Measurements from ENCODE around the gene AASS. TPM values are rescaled to one million over a fixed set of nuclear protein-coding genes. Genes with fewer than 3 reads are reported as not detected.
A peak's percentile ranks its signal among the peaks of the same experiment; 100 is the strongest.

The AASS gene
- total RNA-seq, 2 donors from 2014 or later = 47.2 to 87.7 TPM

- no peak for ATAC-seq (ENCODE audit: insufficient number of reproducible peaks, low FRiP score, low read depth)
- H3K4me1 ChIP-seq (ENCODE audit: control insufficient read depth in 1 of 2, low read depth in 2 of 2) = no peaks in the 10 kb centered on the region
- H3K36me3 ChIP-seq = peaks cover 5% of the 10 kb centered on the region
- no peak for TF ChIP-seq CTCF (IDR thresholded peaks at IDR 0.05)
- H3K4me3 ChIP-seq = no peak overlapping the region
- DNase-seq (ENCODE audit: low spot score) = no peak
- H3K27me3 ChIP-seq (replicated peaks; ENCODE audit: insufficient read depth) = no peaks in the 10 kb centered on the region
- no peaks in the 10 kb centered on the region for H3K9me3 ChIP-seq
- no peak overlapping the region for H3K27ac ChIP-seq
These were observed 49.5 kb downstream of the AASS start for GRCh38 chr7:122094549-122094948.

- TF ChIP-seq CTCF (IDR thresholded peaks at IDR 0.05) = peak; percentile 68
- H3K36me3 ChIP-seq = peaks cover 5% of the 10 kb centered on the region
These were observed 50.9 kb downstream of the AASS start for GRCh38 chr7:122092964-122093797.

GRCh38 chr7:122082670-122083069, 61.4 kb downstream of the AASS start:
- Histone ChIP-seq H3K36me3 (peaks cover 16% of the 10 kb centered on the region), H3K9me3 (no peaks in the 10 kb centered on the region), H3K4me3 (no peak overlapping the region), H3K27ac (no peak overlapping the region), H3K4me1 (ENCODE audit: control insufficient read depth in 1 of 2, low read depth in 2 of 2) (no peaks in the 10 kb centered on the region), H3K27me3 (replicated peaks; ENCODE audit: insufficient read depth) (no peaks in the 10 kb centered on the region)
- DNase-seq (ENCODE audit: low spot score) (no peak), ATAC-seq (ENCODE audit: insufficient number of reproducible peaks, low FRiP score, low read depth) (no peak)
- TF ChIP-seq CTCF (IDR thresholded peaks at IDR 0.05) = no peak

More at GRCh38 chr7:122092964-122093797, 50.9 kb downstream of the AASS start:
- DNase-seq (ENCODE audit: low spot score) (peak; percentile 9), ATAC-seq (ENCODE audit: insufficient number of reproducible peaks, low FRiP score, low read depth) (no peak)
- Histone ChIP-seq H3K27me3 (replicated peaks; ENCODE audit: insufficient read depth) (no peaks in the 10 kb centered on the region), H3K27ac (no peak overlapping the region), H3K4me1 (ENCODE audit: control insufficient read depth in 1 of 2, low read depth in 2 of 2) (no peaks in the 10 kb centered on the region), H3K4me3 (no peak overlapping the region), H3K9me3 (no peaks in the 10 kb centered on the region)

- TF ChIP-seq CTCF (IDR thresholded peaks at IDR 0.05) = no peak
- ATAC-seq (ENCODE audit: insufficient number of reproducible peaks, low FRiP score, low read depth) = no peak
- no peak for DNase-seq (ENCODE audit: low spot score)
- Histone ChIP-seq H3K27me3 (replicated peaks; ENCODE audit: insufficient read depth) (no peaks in the 10 kb centered on the region), H3K4me3 (no peak overlapping the region), H3K9me3 (no peaks in the 10 kb centered on the region), H3K4me1 (ENCODE audit: control insufficient read depth in 1 of 2, low read depth in 2 of 2) (no peaks in the 10 kb centered on the region), H3K36me3 (peaks cover 16% of the 10 kb centered on the region), H3K27ac (no peak overlapping the region)
These were observed 61.9 kb downstream of the AASS start for GRCh38 chr7:122082160-122082559.

GRCh38 chr7:122073635-122074034, 70.4 kb downstream of the AASS start:
- DNase-seq (ENCODE audit: low spot score) = no peak
- Histone ChIP-seq H3K36me3 (peaks cover 13% of the 10 kb centered on the region), H3K27me3 (replicated peaks; ENCODE audit: insufficient read depth) (no peaks in the 10 kb centered on the region), H3K4me1 (ENCODE audit: control insufficient read depth in 1 of 2, low read depth in 2 of 2) (no peaks in the 10 kb centered on the region), H3K9me3 (no peaks in the 10 kb centered on the region), H3K4me3 (no peak overlapping the region), H3K27ac (no peak overlapping the region)
- TF ChIP-seq CTCF (IDR thresholded peaks at IDR 0.05) = no peak
- no peak for ATAC-seq (ENCODE audit: insufficient number of reproducible peaks, low FRiP score, low read depth)
